GM10266 (cell line): Measurements from ENCODE around the gene LHPP.

Experiments used
- DNase-seq: peaks from one replicate; pipeline ENCODE4 v3.0.0; 2012; ENCODE audit errors: extremely low spot score
- CTCF ChIP-seq: IDR thresholded peaks from 2 replicates; pipeline ENCODE4 v1.5.1; 2012; ENCODE audit warnings: mild to moderate bottlenecking, low read depth; ENCODE audit not compliant: control insufficient read depth, insufficient read depth; ENCODE audit errors: missing control alignments

Gene LHPP

GRCh38 chr10:124516181-124516580 lies 54.6 kb downstream of the LHPP start:
- no peak for DNase-seq
- TF ChIP-seq CTCF: no peak

GRCh38 chr10:124516746-124517397 lies 55.2 kb downstream of the LHPP start:
- no peak for TF ChIP-seq CTCF
- DNase-seq: no peak

- TF ChIP-seq CTCF: no peak
- DNase-seq: no peak
Observed at GRCh38 chr10:124517461-124517860, 55.8 kb downstream of the LHPP start.

GRCh38 chr10:124517931-124518330 lies 56.3 kb downstream of the LHPP start:
- no peak for DNase-seq
- TF ChIP-seq CTCF: no peak

DNA sequence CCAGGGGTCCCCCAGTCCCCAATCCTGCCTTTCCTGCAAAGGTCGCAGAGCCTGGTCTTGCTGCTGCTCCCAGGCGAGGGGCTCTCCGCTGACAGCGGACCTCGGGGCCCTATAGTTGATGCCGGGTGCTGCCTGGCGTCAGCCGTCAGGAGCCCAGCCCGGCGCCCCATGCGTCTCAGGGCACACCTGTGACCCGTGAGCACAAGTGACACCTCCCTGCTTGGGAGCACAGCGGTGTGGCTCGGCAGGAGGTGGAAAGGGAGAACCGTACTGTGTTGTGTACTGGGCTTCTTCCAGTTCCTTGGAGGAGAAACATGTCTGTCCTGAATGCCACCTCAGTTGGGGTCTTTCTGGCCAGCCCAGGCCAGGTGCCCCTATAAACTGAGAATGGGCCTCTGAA lies 56.7 kb downstream of the LHPP start:
- TF ChIP-seq CTCF: no peak
- DNase-seq: no peak

DNA sequence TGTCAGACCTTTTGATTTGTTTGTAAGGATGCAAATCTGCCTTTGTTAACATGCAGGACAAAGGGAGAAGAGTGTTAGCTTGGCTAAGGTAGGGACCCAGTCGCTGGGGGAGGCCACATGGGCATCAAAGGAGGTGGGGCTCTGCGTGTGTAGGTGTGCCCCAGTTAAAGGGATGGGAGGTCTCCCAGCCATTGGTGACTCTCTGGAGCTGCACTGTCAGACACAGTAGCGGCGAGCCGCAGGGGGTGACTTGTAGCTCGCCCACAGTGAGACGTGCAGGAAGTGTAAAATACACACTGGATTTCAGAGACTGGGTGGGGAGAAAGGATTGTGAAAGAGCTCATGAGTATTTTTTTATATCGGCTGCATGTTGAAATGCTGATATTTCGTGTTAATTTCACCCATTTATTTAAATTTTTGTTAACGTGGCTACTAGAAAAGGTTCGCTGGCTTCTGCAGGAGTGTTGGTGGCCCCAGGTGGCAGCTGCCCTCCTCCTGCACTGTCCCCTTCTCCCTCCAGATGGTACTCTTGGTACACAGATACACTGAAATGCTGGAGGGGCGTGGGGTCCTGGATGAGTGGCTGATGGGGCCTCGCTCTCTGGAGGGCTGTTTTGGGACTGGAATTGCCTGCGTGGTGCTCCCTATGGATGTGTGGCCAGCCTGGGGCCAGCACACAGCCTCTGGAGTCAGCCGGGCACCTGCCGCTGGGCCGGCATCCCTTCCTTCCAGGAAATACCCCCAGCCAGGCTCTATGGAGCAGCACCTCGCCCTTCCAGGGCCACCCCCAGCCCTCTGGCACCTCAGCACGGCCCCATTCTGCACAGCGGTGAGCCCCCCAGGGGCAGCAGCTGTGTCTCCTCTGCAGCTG lies 59.2 kb downstream of the LHPP start:
- TF ChIP-seq CTCF: no peak
- DNase-seq: no peak

DNA sequence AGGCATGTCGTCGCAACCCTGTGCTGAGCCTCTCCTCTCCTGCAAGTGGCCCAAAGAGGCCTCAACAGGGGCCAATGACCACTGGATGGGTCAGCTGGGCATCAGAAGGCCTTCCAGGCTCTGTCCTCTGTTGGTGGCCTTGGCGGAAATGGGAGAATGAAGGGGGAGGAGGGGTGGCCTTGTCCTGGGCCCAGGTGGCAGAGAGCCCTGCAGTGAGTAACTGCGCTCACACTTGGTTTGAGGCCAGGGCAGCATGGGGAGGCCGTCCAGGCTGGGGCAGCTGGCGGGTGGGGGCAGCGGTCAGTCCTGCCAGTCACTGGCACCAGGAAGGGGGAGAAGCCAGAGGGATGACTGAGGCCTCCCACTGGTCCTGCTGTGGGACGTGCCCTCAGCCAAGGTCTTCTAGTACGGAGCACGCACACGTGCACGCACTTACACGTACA lies 59.8 kb downstream of the LHPP start:
- no peak for DNase-seq
- no peak for TF ChIP-seq CTCF
